DND-41 (cell line): ENCODE measurements around the gene SMDT1.

Experiments used
- CTCF ChIP-seq: IDR thresholded peaks from 2 replicates; pipeline ENCODE4 v1.5.1; 2012; ENCODE audit warnings: borderline replicate concordance, low read length, moderate library complexity, mild to moderate bottlenecking; ENCODE audit not compliant: poor library complexity, severe bottlenecking; ENCODE audit errors: extremely low read depth
- EZH2 ChIP-seq: IDR thresholded peaks from 3 replicates; pipeline ENCODE4 v1.6.1; 2012; ENCODE audit warnings: borderline replicate concordance, low read depth, mild to moderate bottlenecking, moderate library complexity, low read length, inconsistent platforms; ENCODE audit not compliant: severe bottlenecking

GRCh38 chr22:42041784-42042183 lies 37.7 kb upstream of the SMDT1 start:
- TF ChIP-seq CTCF: no peak
- TF ChIP-seq EZH2: no peak
